HepG2 (cell line): ENCODE measurements around the gene GDA. TPM values are rescaled to one million over a fixed set of nuclear protein-coding genes. Genes with fewer than 3 reads are reported as not detected.
A peak's percentile ranks its signal among the peaks of the same experiment; 100 is the strongest.

Experiments
- AHR ChIP-seq: IDR thresholded peaks from 2 replicates; pipeline ENCODE4 v1.6.1; 2018; ENCODE audit warnings: missing genetic modification reagents, missing compliant biosample characterization
- CREB1 ChIP-seq, 2 experiments: fragments of 450-650 bp in 1 of 2; IDR thresholded peaks; 2 replicates each; pipeline ENCODE4 v1.6.1; 2016 to 2017; ENCODE audit warnings: control low read depth in 1 of 2, mild to moderate bottlenecking in 1 of 2, missing compliant biosample characterization in 1 of 2, missing genetic modification characterization in 1 of 2
- GFI1 ChIP-seq: sonication (generic); formaldehyde crosslinking; IDR thresholded peaks from 2 replicates; pipeline ENCODE4 v1.5.0; 2020; ENCODE audit warnings: missing genetic modification reagents, mild to moderate bottlenecking, borderline replicate concordance
- HOXA7 ChIP-seq: sonication (generic); formaldehyde crosslinking; IDR thresholded peaks from 2 replicates; pipeline ENCODE4 v1.8.1; 2022; ENCODE audit warnings: mild to moderate bottlenecking, missing genetic modification reagents, moderate library complexity
- MTA3 ChIP-seq: sonication (generic); formaldehyde crosslinking; IDR thresholded peaks from 2 replicates; pipeline ENCODE4 v1.4.0; 2020; ENCODE audit warnings: missing genetic modification reagents
- NR2F2 ChIP-seq: IDR thresholded peaks from 2 replicates; pipeline ENCODE4 v1.6.1; 2012; ENCODE audit warnings: low read depth, inconsistent platforms, borderline replicate concordance
- ZNF580 ChIP-seq: IDR thresholded peaks from 2 replicates; pipeline ENCODE4 v1.6.1; 2016; ENCODE audit warnings: low read depth, borderline replicate concordance
- ZNF589 ChIP-seq: sonication (generic); formaldehyde crosslinking; conservative IDR thresholded peaks from 2 replicates; pipeline ENCODE4 v1.8.0; 2022; ENCODE audit warnings: mild to moderate bottlenecking, moderate library complexity, missing genetic modification reagents
- polyA plus RNA-seq, 8 experiments: library from polyadenylated mRNA; depleted of rRNA in 3 of 8; stranded (reverse) in 7 of 8; unstranded in 1 of 8; fragments of >200 nt; fragmentation: Illumina TruSeq in 4 of 8; extraction: Trizol in 4 of 8; gene quantifications; 2 replicates each; pipeline versions ENCODE4 v1.2.1 to v1.2.3, GENCODE V29; 2011 to 2016; ENCODE audit warnings: low read depth in 4 of 8, missing spikeins in 1 of 8, mixed read lengths in 1 of 8; ENCODE audit not compliant: insufficient read depth in 1 of 8
- total RNA-seq, 5 experiments: library from RNA; depleted of rRNA; stranded (reverse); fragments of >200 nt; fragmentation: Illumina TruSeq; extraction: Trizol; gene quantifications; 2 replicates each; pipeline ENCODE4 v1.2.3, GENCODE V29; 2016; ENCODE audit warnings: low read depth in 1 of 5
- TF ChIP-seq, protein P1 (sequence below): IDR thresholded peaks from 2 replicates; pipeline ENCODE4 v1.4.0; 2020; ENCODE audit warnings: mild to moderate bottlenecking, missing genetic modification reagents
- TF ChIP-seq, protein P2 (sequence below): sonication (generic); formaldehyde crosslinking; conservative IDR thresholded peaks from 2 replicates; pipeline ENCODE4 v1.4.0; 2020; ENCODE audit warnings: mild to moderate bottlenecking, missing genetic modification reagents, moderate library complexity
- TF ChIP-seq, protein P3 (sequence below): IDR thresholded peaks from 2 replicates; pipeline ENCODE4 v1.6.1; 2016; ENCODE audit warnings: low read depth

Gene GDA
- total and polyA plus RNA-seq, 2 of the 13 experiments (the other 11 are each of a cell fraction or from before 2014, with no cell fraction given) = 0.15 to 0.99 TPM

DNA sequence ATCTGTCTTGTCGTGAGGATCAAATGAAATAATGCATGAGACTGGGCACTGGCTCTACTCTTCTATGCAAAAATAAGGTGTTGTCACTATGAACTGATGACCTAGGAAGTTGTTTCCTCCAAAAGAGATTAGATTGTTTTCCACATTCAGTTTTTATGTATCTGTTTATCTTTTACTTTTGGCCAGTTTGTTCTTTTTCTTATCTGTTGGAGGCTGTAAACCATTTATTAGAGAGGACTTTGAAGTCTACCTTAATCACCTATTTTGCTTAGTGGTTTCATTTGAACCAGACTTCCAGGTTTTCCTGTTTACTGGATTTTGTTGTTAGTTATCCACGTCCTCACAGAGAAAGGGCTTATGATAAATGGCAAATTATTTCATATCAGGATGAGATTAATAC is 21.5 kb upstream of the GDA start (continued):
- TF ChIP-seq, protein P1, sequence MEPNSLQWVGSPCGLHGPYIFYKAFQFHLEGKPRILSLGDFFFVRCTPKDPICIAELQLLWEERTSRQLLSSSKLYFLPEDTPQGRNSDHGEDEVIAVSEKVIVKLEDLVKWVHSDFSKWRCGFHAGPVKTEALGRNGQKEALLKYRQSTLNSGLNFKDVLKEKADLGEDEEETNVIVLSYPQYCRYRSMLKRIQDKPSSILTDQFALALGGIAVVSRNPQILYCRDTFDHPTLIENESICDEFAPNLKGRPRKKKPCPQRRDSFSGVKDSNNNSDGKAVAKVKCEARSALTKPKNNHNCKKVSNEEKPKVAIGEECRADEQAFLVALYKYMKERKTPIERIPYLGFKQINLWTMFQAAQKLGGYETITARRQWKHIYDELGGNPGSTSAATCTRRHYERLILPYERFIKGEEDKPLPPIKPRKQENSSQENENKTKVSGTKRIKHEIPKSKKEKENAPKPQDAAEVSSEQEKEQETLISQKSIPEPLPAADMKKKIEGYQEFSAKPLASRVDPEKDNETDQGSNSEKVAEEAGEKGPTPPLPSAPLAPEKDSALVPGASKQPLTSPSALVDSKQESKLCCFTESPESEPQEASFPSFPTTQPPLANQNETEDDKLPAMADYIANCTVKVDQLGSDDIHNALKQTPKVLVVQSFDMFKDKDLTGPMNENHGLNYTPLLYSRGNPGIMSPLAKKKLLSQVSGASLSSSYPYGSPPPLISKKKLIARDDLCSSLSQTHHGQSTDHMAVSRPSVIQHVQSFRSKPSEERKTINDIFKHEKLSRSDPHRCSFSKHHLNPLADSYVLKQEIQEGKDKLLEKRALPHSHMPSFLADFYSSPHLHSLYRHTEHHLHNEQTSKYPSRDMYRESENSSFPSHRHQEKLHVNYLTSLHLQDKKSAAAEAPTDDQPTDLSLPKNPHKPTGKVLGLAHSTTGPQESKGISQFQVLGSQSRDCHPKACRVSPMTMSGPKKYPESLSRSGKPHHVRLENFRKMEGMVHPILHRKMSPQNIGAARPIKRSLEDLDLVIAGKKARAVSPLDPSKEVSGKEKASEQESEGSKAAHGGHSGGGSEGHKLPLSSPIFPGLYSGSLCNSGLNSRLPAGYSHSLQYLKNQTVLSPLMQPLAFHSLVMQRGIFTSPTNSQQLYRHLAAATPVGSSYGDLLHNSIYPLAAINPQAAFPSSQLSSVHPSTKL = peak; percentile 31; the same call in 1 of the 2 replicates
- TF ChIP-seq MTA3 (no peak), ZNF580 (CRISPR knock-in tag) (no peak), NR2F2 (no peak), GFI1 (CRISPR knock-in tag) (no peak), ZNF589 (no peak), HOXA7 (CRISPR knock-in tag) (no peak), AHR (CRISPR knock-in tag) (no peak), CREB1 (IDR thresholded peaks at IDR 0.05) (no peak), CREB1 (CRISPR knock-in tag; IDR thresholded peaks at IDR 0.05) (peak; percentile 32; the same call in 1 of the 2 replicates)
- TF ChIP-seq, protein P2, sequence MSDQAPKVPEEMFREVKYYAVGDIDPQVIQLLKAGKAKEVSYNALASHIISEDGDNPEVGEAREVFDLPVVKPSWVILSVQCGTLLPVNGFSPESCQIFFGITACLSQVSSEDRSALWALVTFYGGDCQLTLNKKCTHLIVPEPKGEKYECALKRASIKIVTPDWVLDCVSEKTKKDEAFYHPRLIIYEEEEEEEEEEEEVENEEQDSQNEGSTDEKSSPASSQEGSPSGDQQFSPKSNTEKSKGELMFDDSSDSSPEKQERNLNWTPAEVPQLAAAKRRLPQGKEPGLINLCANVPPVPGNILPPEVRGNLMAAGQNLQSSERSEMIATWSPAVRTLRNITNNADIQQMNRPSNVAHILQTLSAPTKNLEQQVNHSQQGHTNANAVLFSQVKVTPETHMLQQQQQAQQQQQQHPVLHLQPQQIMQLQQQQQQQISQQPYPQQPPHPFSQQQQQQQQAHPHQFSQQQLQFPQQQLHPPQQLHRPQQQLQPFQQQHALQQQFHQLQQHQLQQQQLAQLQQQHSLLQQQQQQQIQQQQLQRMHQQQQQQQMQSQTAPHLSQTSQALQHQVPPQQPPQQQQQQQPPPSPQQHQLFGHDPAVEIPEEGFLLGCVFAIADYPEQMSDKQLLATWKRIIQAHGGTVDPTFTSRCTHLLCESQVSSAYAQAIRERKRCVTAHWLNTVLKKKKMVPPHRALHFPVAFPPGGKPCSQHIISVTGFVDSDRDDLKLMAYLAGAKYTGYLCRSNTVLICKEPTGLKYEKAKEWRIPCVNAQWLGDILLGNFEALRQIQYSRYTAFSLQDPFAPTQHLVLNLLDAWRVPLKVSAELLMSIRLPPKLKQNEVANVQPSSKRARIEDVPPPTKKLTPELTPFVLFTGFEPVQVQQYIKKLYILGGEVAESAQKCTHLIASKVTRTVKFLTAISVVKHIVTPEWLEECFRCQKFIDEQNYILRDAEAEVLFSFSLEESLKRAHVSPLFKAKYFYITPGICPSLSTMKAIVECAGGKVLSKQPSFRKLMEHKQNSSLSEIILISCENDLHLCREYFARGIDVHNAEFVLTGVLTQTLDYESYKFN (CRISPR knock-in tag) = peak; percentile 73
- TF ChIP-seq, protein P3, sequence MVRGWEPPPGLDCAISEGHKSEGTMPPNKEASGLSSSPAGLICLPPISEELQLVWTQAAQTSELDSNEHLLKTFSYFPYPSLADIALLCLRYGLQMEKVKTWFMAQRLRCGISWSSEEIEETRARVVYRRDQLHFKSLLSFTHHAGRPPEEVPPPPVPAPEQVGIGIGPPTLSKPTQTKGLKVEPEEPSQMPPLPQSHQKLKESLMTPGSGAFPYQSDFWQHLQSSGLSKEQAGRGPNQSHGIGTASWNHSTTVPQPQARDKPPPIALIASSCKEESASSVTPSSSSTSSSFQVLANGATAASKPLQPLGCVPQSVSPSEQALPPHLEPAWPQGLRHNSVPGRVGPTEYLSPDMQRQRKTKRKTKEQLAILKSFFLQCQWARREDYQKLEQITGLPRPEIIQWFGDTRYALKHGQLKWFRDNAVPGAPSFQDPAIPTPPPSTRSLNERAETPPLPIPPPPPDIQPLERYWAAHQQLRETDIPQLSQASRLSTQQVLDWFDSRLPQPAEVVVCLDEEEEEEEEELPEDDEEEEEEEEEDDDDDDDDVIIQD (CRISPR knock-in tag) = no peak
